HG03103 (cell line): ENCODE measurements around the gene MED17.
"Not testable (repeated sequence)": the region's sequence is repeated elsewhere in the genome, so short reads cannot be mapped to it uniquely, and the experiment has no call there.

Source experiments
- ATAC-seq: cut with Tn5 transposase; IDR thresholded peaks from one replicate; pipeline ENCODE4 v1.9.1; 2021; ENCODE audit warnings: low read depth; ENCODE audit not compliant: unreplicated experiment

The MED17 gene

GRCh38 chr11:93784145-93784934, at the start of gene MED17:
TSS of gene MED17 (plus strand) at chr11:93784282. CDS start at chr11:93784514, 232 bp downstream.
- peak; percentile 94 for ATAC-seq

- ATAC-seq = no peak
Measured at GRCh38 chr11:93734427-93735222, 49.5 kb upstream of the MED17 start.

DNA sequence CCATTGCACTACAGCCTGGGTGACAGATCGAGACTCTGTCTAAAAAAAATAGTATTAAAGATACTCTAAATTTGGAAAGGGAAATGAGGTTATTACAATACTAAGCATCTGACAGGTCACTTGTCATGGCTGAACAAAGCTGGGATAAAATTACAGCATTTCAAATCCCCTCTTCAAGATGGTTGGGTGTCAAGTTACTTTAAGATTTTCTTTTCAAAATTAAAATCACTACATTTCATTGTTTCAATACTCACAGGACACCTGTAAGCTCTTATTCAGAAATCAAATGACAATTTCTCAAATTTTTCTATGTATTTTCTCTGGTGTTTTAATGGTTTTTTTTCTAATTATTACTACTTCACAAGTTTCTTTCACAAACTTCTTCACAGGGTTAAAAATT, 48.5 kb upstream of the MED17 start:
- ATAC-seq = no peak

DNA sequence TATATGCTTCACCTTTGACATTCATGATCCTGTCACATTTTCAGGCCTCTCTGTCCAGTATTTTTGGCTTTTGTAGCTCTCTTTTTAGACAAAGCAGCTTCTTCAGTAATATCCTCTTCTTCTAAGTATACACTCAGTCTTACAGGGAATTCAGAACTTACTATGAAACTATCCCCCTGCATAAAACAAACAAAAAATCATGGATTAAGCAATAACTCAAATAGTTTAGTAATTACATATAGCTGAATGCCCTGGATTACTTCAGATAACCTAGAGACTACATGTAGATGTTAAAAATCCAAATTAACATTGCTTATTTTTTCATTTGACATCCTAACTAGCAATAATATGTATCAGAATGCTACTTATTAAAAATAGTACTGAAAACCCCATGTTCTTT, 48.0 kb upstream of the MED17 start:
- ATAC-seq = no peak

GRCh38 chr11:93737904-93738612, 46.0 kb upstream of the MED17 start:
- no peak for ATAC-seq

DNA sequence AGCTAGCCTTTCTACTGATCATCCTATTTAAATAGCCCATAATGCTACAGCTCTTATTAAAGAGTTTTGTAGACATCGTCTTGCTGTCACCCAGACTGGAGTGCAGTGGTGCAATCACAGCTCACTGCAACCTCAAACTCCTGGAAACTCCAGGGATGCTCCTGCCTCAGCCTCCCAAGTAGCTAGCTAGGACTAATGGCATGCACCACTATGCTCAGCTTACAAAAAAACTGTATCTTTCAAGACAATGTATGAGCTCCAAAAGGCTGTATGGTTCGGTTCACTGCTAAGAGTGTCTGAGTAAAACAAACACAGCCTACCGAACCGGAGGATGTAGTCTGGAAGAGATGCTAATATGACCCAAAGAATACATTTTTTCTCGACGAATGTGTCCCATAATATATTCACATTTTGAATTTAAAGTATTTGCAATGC, 45.4 kb upstream of the MED17 start:
- no peak for ATAC-seq

DNA sequence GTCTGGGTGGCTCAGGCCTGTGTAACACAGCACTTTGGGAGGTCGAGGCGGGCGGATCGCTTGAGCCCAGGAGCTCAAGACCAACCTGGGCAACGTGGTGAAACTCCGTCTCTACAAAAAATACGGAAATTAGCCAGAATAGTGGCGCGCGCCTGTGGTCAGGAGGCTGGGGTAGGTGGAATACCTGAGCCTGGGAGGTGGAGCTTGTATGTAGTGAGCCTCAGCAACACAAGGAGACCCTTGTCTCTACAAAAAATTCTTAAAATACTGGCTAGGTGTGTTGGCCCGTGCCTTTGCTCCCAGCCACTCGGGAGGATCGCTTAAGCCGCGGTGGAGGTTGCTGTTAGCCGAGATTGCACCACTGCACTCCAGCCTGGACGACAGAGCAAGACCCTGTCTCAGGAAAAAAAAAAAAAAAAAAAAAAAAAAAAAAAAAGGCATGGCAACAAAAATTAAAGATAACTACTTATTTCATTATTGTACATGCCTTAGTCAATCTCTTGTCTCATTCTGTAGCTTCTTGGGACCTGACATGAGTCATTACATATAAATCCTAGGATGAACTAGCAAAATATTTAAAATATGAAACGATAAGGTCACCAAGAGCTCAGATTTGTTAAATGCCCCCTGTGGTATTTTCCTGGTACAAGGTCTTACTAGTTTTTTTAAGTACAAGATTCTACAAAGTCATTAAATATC, 43.9 kb upstream of the MED17 start:
- ATAC-seq = no peak

- ATAC-seq = peak; percentile 31
Measured at GRCh38 chr11:93740730-93741093, 43.4 kb upstream of the MED17 start.

GRCh38 chr11:93741094-93741881, 42.8 kb upstream of the MED17 start, which contains the start of the genes C11orf54 and TAF1D:
TSS of gene C11orf54 (plus strand) at chr11:93741672. CDS start at chr11:93747394, 5,722 bp downstream.
TSS of gene TAF1D (minus strand) at chr11:93741495. CDS start at chr11:93739304, 2,191 bp downstream.
- peak; percentile 77 for ATAC-seq

- ATAC-seq = peak; percentile 4
Measured at GRCh38 chr11:93741882-93742226, 42.2 kb upstream of the MED17 start.

- no peak for ATAC-seq
Measured at GRCh38 chr11:93743291-93743690, 40.8 kb upstream of the MED17 start.

GRCh38 chr11:93744669-93745004, 39.4 kb upstream of the MED17 start:
- no peak for ATAC-seq

DNA sequence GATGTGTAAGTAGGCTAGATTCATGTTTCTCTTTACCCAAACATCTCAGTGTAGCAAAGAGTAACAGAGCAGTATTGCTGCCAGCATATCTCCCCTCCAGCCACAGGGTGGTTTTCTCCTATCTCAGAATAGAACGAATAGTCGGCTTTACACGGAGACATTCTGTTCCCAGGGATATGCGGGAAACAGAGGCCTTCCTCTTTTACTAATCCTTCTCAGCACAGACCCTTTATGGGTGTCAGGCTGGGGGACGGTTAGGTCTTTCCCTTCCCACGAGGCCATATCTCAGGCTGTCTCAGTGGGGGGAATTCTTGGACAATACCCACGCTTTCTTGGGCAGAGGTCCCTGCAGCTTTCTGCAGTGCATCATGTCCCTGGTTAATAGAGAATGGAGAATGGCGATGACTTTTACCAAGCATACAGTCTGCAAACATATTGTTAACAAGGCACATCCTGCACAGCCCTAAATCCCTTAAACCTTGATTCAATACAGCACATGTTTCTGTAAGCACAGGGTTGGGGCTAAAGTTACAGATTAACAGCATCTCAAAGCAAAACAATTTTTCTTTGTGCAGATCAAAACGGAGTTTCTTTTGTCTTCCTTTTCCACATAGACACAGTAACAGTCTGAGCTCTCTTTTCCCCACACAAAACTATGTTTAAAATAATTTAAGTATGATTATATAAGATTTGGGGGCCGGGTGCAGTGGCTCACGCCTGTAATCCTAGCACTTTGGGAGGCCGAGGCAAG, 38.9 kb upstream of the MED17 start:
- ATAC-seq = not testable (repeated sequence)

DNA sequence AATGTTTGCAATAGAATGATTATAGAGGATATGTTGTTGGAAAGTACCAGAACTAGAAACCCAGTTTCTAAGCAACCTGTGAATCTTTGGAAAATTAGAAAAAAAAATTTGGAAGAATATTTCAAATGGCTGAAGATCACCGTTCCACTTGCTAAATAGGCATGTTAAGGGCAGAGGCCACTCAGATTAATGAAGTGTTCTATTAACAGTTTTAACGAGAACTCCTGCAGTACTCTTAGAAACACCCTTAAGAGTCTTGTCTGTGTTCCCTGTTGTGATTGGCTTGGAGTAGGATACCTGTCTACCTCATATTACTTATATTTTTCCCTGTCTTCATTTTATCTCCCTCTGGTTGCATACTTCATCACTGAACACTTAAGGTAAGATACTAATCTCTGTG, 38.0 kb upstream of the MED17 start:
- no peak for ATAC-seq

DNA sequence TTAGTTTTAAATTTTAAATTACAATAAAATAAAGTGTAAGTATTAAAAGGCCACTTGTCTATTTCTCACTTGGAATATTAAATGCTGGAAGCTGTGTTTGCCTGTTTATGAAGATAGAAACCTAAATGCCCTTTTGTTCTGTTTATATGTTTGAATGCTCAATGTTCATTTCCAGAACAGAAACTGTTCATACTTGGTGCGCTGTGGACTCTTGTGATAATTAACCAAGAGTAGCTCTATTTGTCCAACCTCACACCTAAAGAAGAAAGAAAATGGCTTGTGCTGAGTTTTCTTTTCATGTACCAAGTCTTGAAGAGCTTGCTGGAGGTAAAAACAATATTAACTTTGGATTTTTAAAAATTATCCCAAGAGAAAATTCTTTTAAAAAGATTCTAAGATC, 37.0 kb upstream of the MED17 start:
- no peak for ATAC-seq

DNA sequence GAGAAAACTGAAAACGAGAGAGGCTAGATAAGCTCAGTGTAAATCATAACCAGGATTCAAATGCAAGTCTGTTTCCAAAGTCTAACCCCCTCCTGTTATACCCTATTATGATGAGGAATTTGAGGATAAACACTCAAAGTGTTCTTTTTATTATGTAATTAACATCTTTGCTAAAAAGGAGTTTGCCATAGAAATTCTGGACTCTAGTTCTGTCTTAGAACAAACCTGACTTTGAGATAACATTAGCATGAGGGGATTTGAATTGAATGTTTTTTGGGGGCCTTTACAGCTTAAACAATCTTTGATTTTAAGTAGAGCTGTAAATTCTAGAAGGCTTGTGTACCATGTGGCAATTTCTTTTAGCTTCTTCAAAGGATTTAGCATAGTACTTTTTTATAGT, 33.1 kb upstream of the MED17 start:
- ATAC-seq = no peak

DNA sequence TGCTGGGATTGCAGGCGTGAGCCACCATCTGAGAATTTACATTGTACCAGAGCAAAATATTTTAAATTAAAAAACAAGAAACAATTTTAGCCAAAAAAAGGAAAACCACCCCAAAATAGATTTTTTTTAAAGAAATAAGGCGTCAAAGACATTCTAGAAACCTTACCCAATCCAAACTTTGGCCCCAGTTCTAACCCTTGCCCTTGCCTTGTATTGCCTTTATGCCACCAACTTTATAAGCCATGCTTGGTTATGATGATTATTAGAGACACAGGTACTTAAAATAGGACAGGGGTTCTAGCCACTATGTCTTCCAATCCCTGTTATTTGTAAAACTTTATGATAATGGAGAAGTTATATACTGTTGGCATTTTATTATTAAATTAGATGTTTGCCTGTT, 30.8 kb upstream of the MED17 start:
- ATAC-seq = no peak

- ATAC-seq = no peak
Measured at GRCh38 chr11:93756748-93757147, 27.3 kb upstream of the MED17 start.

- no peak for ATAC-seq
Measured at GRCh38 chr11:93757301-93757700, 26.8 kb upstream of the MED17 start.
